HL-60/S4 treated with phorbol 12-myristate 13-acetate at 8.2 ng/mL for 4 days and 3 days (cell line): Measurements from ENCODE around the gene EML1.
"Not testable (repeated sequence)": the region's sequence is repeated elsewhere in the genome, so short reads cannot be mapped to it uniquely, and the experiment has no call there.

Experiments
- in situ Hi-C: fragments of 300-500 bp; cut with MboI; formaldehyde crosslinking; loops from 2 replicates; pipeline ENCODE4 v1.15.0; 2022; ENCODE audit warnings: low sequenced_read_pairs

EML1 gene

DNA sequence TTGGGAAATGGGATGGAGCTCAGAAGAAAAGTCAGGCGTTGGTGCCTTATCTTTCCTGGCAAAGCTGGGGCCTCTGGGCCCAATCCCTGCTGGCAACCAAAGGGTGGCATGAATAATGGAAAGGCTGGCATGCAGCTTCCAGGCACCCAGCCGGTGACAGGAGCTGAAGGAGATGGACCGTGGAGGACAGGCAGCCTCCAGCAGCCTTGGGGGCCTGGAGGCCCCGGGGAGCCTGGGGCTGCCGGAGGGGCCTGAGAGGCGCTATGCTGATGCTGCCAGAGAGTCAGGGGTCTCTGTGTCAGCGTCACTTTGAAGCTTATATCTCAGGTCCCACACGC lies 38.2 kb upstream of the EML1 start:
- in situ Hi-C loops: no loop called here

DNA sequence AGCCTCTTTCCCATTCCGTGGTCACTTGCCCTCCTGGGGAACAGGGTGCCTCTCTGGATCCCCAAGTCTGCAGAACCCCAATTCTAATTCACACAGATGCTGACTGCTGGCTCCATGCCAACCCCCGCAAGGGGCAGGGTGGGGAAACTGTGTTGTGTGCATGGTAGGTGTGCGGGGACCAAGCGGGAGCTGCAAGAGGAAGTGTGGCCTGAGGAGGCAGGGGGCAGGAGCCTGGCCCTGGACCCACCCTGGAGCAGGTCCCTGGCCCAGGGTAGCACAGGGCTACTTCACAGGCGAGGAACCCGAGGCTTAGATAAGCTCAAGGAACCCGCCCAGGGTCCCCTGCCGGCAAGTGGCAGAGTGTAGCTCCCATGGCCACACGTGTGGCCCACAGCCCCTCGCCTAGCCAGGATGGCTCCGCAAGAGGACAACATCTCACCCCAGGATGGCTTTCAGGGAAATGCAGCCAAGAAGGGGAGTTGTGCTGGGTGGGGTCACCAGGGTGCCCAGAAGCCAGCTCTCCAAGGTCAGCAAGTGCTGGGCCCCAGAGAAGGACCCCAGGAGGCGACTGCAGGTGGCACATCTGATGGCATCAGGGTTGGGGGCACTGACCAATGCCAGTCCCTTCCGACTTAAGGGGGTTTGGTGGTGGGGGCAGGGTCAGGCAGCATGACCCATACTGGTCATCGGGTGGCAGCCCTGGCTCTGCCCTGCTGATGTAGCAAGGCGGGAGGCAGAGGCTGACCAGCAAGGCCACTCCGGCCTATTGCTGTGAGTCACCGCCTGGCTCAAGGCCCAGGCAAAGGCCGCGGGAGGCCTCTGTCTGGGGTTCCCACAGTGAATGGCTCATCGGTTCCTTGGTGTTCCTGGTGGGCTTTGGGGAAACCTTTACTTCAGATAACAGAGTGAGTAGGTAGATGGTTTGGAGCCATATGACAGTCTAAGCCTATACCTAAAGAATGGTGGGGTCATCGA lies 37.3 kb upstream of the EML1 start:
- in situ Hi-C loops: no loop called here

DNA sequence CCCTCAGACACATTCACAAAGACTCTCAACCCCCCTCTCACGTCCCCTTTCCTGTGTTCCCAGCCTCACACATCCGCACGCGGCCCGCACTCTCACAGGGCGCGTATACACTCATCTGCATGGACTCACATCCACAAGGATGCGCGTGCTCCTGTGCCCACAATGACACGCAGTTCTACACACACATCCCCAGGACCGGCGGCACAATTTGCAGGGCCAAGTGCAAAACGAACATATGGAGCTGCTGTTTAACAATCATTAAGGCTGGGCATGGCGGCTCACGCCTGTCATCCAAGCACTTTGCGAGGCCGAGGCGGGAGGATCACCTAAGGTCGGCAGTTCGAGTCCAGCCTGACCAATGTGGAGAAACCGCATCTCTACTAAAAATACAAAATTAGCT lies 36.4 kb upstream of the EML1 start:
- in situ Hi-C loops: no loop called here

DNA sequence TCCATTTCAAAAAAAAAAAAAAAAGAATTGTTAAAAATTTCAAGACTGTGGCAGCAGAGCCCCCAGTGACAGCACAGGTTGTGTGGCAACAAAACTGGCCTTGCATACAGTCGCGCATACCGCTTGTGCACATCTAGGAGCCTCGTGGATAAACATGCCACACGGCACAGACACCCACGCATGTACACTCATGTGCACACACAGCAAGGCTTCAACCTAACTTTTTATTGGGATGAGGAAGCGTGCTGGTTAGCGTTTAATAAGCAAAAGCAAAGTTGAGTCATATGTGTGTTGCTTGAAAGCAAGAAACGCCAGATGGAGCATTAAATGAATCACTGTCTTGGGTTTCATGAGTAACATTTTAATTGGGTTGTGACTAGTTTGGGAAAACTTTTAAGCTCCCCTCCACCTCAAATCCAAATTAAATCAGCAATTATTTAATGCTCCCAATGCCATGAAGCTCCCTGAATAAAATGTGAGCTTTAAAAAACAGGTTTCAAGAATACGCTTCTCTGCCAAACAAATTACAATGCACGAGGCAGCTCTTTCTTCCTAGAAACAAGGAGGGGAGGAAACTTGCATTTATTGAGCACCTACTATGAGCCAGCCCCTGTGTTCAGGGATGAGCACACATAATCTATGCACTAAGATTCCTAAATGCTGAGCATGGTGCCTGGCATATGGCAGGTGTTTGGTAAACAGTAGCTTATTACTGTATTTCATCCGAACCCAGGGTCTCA lies 35.7 kb upstream of the EML1 start:
- in situ Hi-C loops: no loop called here

DNA sequence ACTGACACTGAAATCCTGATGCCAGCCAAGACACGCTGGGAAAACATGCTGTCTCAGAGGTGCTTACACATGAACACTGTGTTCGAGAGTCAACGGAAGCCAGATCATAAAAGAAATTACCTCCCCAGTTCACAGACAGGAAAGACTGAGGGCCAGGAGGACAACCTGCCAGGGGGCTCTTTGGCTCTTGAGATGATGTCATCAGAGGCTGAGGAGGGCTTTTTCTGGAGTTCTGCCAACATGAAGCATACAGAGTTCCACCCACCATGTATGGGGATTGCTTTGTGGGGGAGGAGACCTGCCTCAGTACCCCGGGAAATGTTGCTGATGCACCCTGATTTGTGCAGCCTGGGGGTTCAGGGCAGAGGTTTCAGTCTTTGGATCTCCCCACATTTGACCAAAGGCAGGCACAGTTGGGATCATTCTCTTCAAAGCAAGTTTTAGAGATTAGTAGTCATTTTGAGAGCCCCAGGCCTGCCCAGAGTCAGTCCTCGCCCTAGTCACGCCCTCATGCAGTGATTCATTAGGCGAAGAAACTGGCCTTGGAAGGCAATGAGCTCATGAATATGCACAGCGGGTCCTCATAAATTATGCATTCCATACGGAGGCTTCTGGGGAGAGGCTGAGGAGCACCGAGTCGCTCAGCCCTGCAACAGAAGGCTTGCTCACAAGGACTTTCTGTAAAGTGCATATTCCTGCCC lies 34.9 kb upstream of the EML1 start:
- in situ Hi-C loops: no loop called here

DNA sequence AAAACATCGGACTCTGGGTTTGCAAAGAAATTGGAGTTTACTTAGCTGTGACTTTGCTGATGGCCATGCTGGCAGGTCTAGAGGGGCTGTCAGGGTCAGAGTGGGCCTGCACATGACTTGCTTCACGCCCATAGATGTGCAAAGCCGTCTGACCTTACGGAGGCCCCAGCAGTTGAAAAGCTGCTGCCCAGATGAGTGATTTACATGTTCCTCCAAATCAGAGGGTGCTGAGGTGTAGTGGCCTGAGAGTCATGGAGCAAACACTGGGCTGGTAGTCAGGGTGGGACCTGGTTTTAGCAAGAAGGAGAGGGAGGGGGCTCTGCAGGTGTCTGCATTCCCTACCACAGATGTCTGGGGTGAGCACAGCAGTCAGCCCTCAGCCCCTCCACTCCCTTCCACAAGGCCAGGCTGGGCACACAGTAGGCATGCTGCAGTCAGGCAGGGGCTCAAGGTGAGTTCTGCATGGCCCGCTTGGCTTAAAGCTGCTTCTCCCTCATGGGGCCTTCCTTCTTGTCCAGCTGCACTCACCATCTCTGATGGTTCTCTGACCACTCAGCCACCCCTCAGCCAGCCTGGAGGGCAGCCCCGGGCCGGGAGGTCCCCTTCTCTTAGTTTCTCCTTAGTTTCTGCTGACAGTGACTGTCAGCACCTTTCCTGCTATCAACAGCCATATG lies 34.2 kb upstream of the EML1 start:
- in situ Hi-C loops: no loop called here

DNA sequence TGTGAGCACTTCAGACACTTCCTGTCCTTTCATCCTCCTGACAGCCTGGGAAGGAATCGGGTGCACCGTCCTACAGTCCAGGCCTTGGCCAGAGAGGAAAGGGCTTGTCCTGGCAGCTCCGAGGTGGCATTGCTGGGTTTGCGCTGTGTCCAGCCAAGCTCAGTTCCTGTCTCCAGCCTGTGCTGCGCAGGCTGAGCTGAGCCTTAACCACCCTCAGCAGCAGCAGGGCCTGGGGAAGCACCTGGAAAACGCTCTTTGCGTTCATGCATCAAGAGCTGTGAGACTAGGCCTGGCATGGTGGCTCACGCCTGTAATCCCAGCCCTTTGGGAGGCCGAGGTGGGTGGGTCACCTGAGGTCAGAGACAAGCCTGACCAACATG lies 33.7 kb upstream of the EML1 start:
- in situ Hi-C loops: no loop called here

DNA sequence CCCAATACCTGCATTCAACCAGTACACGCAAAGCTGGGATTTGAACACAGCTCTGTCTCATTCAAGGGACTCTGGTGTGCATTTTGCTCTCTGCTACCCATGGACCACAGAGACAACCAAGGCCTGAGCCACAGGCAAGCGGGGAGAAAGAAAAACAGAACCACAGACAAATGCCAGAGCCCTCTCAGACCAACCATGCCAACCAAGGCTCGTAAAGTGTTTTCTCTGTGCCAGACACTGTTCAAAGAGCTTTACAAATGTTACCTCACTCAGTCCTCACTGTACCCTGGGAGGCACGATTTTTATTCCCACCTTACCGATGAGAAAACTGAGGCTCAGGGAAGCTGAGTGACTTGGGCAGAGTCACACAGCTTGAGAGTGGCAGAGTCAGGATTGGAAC lies 32.4 kb upstream of the EML1 start:
- in situ Hi-C loops: no loop called here

DNA sequence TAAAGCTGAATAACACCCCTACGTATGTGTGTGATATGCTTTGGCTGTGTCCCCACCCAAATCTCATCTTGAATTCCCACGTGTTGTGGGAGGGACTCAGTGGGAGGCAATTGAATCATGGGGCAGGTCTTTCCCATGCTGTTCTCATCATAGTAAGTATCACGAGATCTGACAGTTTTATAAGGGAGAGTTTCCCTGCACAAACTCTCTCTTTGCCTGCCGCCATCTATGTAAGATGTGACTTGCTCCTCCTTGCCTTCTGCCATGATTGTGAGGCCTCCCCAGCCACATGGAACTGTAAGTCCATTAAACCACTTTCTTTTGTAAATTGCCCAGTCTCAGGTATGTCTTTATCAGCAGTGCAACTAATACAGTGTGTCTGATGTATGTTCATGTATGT lies 30.3 kb upstream of the EML1 start:
- in situ Hi-C loops: not testable (repeated sequence)

DNA sequence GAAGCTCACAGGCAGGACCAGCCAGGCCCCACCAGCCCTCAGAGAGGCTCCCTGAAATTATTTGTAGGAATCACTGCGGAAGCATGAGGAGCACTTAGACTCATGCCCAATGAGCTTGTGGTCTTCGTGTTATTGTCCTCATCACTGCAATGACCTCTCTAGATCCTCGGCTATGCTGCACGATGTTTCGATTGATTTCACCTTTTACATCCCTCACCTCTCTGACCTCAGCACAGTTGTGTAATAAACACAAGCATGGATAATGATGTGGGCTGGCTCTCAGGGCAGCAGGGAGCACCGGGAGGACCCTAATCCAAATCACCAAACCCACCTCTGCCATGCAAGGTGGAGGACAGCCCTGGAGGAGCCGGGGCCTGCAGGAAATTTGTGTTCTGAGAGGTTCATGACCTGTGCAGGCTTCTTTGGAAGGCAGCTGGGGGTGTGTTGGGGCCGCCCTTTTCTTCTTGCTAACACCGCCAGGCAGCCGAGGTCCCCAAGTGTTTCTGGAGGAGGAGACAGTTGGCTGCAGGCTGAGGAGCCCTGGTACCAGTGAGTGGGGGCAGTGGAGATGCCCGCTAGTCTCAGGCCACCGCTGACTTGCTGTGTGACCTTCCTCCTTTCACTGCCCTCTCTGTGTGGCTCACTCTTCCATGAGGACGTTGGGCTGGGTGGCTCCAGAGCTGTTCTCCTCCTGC lies 29.5 kb upstream of the EML1 start:
- in situ Hi-C loops: no loop called here

DNA sequence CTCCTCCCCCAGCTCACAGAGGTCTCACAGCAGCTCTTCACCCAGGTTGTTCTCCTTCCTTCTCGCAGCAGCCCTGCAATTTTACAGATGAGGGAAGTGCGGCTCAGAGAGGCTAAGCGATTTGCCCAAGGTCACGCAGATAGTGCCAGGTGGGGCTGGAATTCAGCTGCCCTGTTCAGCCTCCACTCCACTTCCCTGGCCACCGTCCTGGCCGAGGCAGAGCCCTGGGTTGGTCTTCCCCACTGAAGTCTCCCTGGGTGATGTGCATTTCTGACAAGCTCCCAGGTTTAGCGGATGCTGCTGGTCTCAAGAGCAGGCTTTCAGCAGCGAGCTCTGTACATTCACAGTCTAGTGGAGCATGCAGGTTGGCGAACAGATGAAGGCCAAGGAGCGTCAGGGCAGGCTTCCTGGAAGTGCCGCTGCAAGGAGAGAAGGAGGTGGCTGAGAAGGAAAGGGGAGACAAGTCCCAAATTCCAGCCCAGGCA lies 28.9 kb upstream of the EML1 start:
- in situ Hi-C loops: no loop called here

DNA sequence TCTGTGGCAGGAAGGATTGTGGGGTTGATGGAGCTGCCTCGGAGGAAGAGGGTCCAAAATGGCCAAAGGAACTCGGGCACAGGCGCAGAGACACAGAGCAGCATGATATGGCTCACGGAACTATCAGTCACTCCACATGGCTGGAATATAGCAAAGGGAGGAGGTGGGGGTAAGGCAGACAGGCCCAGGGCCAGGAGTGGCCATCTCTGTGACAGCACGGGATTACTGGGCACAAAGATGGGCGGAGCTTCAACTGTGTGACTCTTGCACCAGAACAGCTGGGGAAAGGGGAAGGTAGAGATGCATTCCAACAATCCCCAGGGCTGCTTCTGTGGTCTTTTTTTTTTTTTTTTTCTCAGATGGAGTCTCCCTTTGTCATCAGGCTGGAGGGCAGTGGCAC lies 24.8 kb upstream of the EML1 start:
- in situ Hi-C loops: no loop called here

DNA sequence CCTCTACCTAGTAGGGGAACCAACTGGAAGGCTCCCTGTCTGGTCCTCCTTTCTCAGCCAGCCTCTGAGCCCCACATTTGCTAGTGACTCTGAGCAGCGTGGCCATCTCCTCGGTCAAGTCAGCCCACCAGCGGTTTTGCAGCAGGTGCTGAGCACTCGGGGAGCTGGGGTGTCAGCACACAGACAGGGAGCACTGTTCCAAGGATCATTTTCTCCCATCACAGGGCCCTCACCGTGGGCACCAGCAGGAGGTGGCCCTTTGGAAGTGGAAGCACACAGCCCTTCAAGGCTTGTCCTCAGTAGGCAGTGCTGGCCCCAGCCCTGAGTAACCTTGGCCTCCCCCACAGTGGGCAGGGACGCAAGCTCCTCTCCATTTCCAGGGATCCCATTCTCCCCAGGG lies 24.1 kb upstream of the EML1 start:
- in situ Hi-C loops: no loop called here

DNA sequence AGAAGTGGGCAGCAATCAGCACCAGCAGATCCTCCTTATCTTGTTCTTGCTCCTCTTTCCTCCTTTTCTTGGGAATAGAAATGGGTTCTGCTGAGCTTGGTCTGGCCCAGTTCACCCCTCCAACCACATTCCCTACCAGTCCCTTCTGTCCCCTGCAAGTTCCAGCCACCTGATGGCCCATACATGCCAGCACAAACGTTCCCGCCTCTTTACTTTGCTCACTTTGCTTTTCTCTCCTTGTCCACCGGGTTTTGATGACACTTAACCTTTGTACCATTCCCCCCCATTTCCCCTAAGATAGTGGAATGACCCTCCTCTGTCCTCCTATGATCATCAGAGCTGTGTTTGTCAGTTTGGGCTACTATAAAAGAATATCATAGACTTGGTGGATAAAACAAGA lies 23.4 kb upstream of the EML1 start:
- in situ Hi-C loops: no loop called here

DNA sequence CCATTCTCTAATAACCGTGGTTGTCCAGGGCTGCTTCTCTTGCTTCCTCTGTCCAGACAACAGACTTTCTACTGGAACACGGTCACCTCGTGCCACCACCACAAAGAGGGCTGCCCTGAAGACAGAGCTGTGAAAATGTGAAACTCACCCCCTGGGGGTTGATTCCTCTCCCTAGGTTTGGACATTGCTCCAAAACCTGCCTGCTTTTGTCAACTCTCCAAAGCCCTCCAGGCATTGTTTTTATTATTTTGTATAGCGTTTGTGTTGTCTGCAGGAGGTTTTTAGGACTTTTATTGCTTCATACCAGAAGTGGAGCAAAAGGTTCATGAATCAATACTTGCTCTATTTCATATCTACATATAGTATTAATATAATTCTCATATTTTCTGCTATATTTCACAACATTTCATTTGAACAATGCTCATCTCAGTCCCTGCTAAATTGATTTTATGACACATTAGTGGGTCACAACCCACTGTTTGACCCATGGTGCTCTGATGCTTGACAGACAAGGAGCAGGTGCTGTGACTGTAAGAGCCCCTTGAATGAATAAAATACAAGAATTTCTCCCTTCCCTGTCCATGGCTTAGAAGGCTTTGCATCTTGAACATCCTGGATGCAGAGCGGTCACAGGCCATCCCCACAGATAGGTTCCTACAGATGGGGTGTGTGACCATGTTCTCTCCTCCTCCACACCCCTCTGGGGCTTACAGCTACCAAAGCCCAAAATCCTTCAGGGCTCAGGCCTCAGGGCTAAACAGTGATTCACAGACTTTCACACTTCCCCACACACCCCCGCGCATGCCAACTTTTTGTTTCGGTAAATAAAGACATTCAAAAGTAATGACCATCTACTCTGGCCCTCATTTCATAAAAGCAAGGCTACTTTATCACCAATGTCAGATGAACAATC lies 20.6 kb upstream of the EML1 start:
- in situ Hi-C loops: no loop called here

DNA sequence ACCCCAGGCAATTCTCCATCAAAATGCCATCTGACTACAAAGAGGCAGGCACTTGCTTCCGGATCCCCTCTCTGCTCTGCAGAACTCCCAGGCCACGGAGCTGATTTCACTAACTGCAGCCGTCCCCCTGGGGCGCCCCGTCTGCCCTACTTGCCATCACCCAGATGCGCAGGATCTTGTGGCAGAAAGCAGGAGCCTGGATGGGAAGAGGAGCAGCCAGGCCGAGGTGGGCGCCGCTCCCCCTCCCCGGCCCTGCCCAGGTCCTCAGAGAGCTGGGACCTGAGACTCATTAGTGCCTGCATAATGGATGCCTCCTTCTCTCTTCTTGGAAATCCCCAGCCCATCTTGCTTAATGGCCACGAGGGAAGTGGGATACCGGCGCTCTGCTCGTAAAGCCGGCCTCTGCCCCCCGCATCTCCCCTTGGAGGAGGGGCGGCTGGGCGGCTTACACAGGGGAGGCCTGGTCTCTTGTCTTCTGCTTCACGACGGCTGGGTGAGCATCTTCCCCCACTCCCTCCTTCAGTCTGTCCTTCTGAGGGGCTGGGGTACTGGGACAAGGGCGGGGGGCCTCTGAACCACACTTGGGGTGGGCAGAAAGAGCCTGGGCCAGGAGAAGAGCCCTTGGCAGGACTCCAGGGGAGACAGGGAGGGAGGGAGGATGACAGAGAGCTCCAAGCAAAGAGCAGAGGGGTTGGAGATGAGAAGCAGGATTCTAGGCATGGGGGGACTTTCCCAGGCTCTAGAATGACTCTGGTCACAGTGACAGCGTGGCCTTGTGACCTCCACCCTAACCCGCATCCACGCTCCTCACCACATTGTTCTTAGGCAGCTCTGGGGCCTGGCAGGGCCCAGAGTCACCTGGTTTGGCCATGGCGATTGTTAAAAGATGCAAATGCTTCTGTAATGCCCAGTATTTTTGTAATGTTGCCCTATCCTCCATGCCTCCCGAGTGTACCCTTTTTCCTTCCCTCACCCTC lies 19.4 kb upstream of the EML1 start:
- in situ Hi-C loops: no loop called here

DNA sequence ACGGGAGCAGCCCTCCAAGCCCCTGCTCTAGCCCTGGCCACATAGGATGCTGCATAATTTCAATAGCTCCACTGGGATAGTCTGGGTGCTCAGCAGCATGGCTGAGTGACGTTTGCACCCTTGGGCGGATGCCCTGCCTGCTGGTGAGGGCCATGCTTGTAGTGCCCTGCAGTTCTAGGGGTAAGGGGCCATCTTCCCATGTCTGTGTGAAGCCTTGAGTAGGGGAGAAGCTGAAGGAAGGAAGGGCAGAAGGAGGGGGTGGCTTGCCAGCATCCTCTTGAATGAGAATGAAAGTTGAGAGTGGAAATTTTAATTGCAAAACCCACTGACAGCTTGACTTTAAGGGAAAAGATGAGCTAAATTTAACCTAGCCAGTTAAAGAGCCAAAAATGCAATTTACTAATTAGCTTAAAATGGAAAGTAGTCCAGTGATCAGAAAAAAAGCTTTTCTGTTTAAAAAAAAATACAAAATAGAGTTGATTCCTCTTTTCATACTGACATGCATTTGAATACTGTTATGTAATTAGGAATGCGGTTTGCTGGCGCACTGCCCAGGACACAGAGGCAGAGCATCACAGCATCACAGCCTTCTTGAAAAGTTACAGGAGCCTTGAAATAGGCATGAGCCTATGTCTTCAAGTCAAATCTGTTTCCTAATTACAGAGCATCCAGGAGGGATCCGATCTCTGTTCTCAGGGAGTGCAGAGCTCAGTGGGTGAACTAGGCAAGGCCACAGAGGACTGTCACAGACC lies 18.5 kb upstream of the EML1 start:
- in situ Hi-C loops: no loop called here

DNA sequence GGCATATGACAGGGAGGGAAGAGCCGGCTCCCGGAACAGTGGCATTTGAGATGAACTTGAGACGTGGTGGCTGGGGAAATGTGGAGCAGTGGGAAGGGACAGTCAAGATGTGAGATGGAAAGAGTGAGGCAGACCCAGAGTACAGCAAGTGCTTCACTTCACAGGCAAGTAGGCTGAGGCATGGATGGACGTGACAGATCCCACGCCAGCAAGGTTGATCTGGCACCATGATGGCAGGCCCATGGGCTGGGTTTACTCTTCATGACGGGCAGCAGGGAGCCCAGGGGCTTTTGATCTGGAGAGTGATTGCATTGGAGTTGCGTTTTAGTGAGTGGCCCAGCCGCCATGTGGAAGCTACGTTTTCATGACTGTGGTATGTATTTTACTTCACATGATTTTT lies 17.9 kb upstream of the EML1 start:
- in situ Hi-C loops: no loop called here
